H9 (cell line): ENCODE data around the gene HS3ST1. TPM values are rescaled to one million over a fixed set of nuclear protein-coding genes. Genes with fewer than 3 reads are reported as not detected.

Experiments
- DNase-seq: peaks from one replicate; pipeline ENCODE4 v3.0.0-alpha.2; 2017
- H2AFZ ChIP-seq: one replicate; pipeline ENCODE4 v1.6.1; 2013; ENCODE audit warnings: mild to moderate bottlenecking, low read length, control low read depth, moderate library complexity
- H2AK5ac ChIP-seq: 2 replicates; pipeline ENCODE4 v1.6.1; 2013; ENCODE audit warnings: low read length, control low read depth, mixed read lengths; ENCODE audit not compliant: insufficient read length
- H2BK120ac ChIP-seq: one replicate; pipeline ENCODE4 v1.6.1; 2013; ENCODE audit warnings: low read depth, mild to moderate bottlenecking, low read length, control low read depth, inconsistent platforms; ENCODE audit not compliant: poor library complexity, severe bottlenecking
- H2BK12ac ChIP-seq: 2 replicates; pipeline ENCODE4 v1.6.1; 2013; ENCODE audit warnings: low read length, control low read depth, mixed read lengths, low read depth; ENCODE audit not compliant: insufficient read length
- H2BK15ac ChIP-seq: 2 replicates; pipeline ENCODE4 v1.6.1; 2013; ENCODE audit warnings: low read depth, low read length, control low read depth
- H2BK20ac ChIP-seq: one replicate; pipeline ENCODE4 v1.6.1; 2013; ENCODE audit warnings: low read depth, mild to moderate bottlenecking, low read length, control low read depth, inconsistent platforms; ENCODE audit not compliant: poor library complexity, severe bottlenecking
- H2BK5ac ChIP-seq: 2 replicates; pipeline ENCODE4 v1.6.1; 2013; ENCODE audit warnings: low read length, control low read depth, mixed read lengths; ENCODE audit not compliant: insufficient read length
- H3K14ac ChIP-seq: 2 replicates; pipeline ENCODE4 v1.6.1; 2013; ENCODE audit warnings: low read length, control low read depth; ENCODE audit not compliant: insufficient read depth
- H3K18ac ChIP-seq: 2 replicates; pipeline ENCODE4 v1.6.1; 2013; ENCODE audit warnings: low read depth, mild to moderate bottlenecking, mixed read lengths, low read length, control low read depth; ENCODE audit not compliant: insufficient read length
- H3K23ac ChIP-seq: 2 replicates; pipeline ENCODE4 v1.6.1; 2013; ENCODE audit warnings: low read length, control low read depth, mixed read lengths, low read depth; ENCODE audit not compliant: insufficient read length
- H3K23me2 ChIP-seq: 2 replicates; pipeline ENCODE4 v1.6.1; 2013; ENCODE audit warnings: low read depth, mild to moderate bottlenecking, mixed read lengths, low read length, control low read depth; ENCODE audit not compliant: insufficient read length, poor library complexity, severe bottlenecking
- H3K27ac ChIP-seq: 2 replicates; pipeline ENCODE4 v1.5.1; 2013; ENCODE audit warnings: low read length, control low read depth, mixed read lengths, low read depth; ENCODE audit not compliant: insufficient read length
- H3K27me3 ChIP-seq: 2 replicates; pipeline ENCODE4 v1.6.1; 2013; ENCODE audit warnings: low read length, control low read depth, inconsistent platforms; ENCODE audit not compliant: insufficient read depth
- H3K4ac ChIP-seq: 2 replicates; pipeline ENCODE4 v1.6.1; 2013; ENCODE audit warnings: low read depth, mild to moderate bottlenecking, control low read depth, inconsistent platforms, low read length, moderate library complexity
- H3K4me1 ChIP-seq: 2 replicates; pipeline ENCODE4 v1.6.1; 2013; ENCODE audit warnings: low read length, control low read depth, inconsistent platforms; ENCODE audit not compliant: insufficient read depth
- H3K4me2 ChIP-seq: 2 replicates; pipeline ENCODE4 v1.6.1; 2013; ENCODE audit warnings: low read length, control low read depth, mixed read lengths; ENCODE audit not compliant: insufficient read length, insufficient read depth
- H3K56ac ChIP-seq: 2 replicates; pipeline ENCODE4 v1.6.1; 2013; ENCODE audit warnings: low read depth, mild to moderate bottlenecking, mixed read lengths, low read length, control low read depth; ENCODE audit not compliant: insufficient read length
- H3K79me1 ChIP-seq: 2 replicates; pipeline ENCODE4 v1.6.1; 2013; ENCODE audit warnings: low read depth, mild to moderate bottlenecking, moderate library complexity, low read length, control low read depth, inconsistent platforms; ENCODE audit not compliant: insufficient read depth, poor library complexity, severe bottlenecking
- H3K79me2 ChIP-seq: 2 replicates; pipeline ENCODE4 v1.6.1; 2013; ENCODE audit warnings: low read length, control low read depth, inconsistent platforms; ENCODE audit not compliant: insufficient read depth
- H3K9ac ChIP-seq: 2 replicates; pipeline ENCODE4 v1.6.1; 2013; ENCODE audit warnings: low read length, control low read depth, mixed read lengths; ENCODE audit not compliant: insufficient read length; ENCODE audit errors: extremely low read depth
- H3K9me3 ChIP-seq: one replicate; pipeline ENCODE4 v1.6.1; 2013; ENCODE audit warnings: low read depth, low read length, inconsistent platforms; ENCODE audit not compliant: control insufficient read depth
- H3T11ph ChIP-seq: one replicate; pipeline ENCODE4 v1.6.1; 2013; ENCODE audit warnings: mild to moderate bottlenecking, low read length, control low read depth, inconsistent platforms
- H4K20me1 ChIP-seq: one replicate; pipeline ENCODE4 v1.6.1; 2013; ENCODE audit not compliant: control insufficient read depth, insufficient read length, insufficient read depth
- H4K5ac ChIP-seq: 2 replicates; pipeline ENCODE4 v1.6.1; 2013; ENCODE audit warnings: low read depth, mild to moderate bottlenecking, mixed read lengths, low read length, control low read depth; ENCODE audit not compliant: insufficient read length
- H4K8ac ChIP-seq: replicated peaks from 2 replicates; pipeline ENCODE4 v1.6.1; 2013; ENCODE audit warnings: low read length, control low read depth, mixed read lengths, low read depth; ENCODE audit not compliant: insufficient read length
- H4K91ac ChIP-seq: 2 replicates; pipeline ENCODE4 v1.6.1; 2013; ENCODE audit warnings: low read depth, mild to moderate bottlenecking, moderate library complexity, mixed read lengths, low read length, control low read depth; ENCODE audit not compliant: insufficient read length
- H3K27ac Mint-ChIP-seq, 3 experiments: 2 replicates in 2 of 3; 3 replicates in 1 of 3; pipeline ENCODE4 v1.8.0; 2020 to 2021; ENCODE audit warnings: mixed read lengths in 3 of 3, mild to moderate bottlenecking in 1 of 3, moderate library complexity in 1 of 3
- H3K27me3 Mint-ChIP-seq: 2 replicates; pipeline ENCODE4 v1.8.0; 2021; ENCODE audit warnings: low read depth, mild to moderate bottlenecking, moderate library complexity, mixed read lengths
- H3K36me3 Mint-ChIP-seq, 3 experiments: 2 replicates in 2 of 3; 3 replicates in 1 of 3; pipeline ENCODE4 v1.8.0; 2020 to 2021; ENCODE audit warnings: low read depth in 3 of 3, mixed read lengths in 3 of 3; ENCODE audit not compliant: insufficient read depth in 1 of 3
- H3K4me1 Mint-ChIP-seq, 2 experiments: 2 replicates each; pipeline ENCODE4 v1.8.0; 2020; ENCODE audit warnings: mixed read lengths in 2 of 2
- H3K4me3 Mint-ChIP-seq, 2 experiments: 2 replicates in 1 of 2; 3 replicates in 1 of 2; pipeline ENCODE4 v1.8.0; 2020 to 2021; ENCODE audit warnings: mild to moderate bottlenecking in 2 of 2, mixed read lengths in 2 of 2, moderate library complexity in 1 of 2
- H3K9me3 Mint-ChIP-seq, 2 experiments: 2 replicates in 1 of 2; 3 replicates in 1 of 2; pipeline ENCODE4 v1.8.0; 2020; ENCODE audit warnings: mild to moderate bottlenecking in 2 of 2, mixed read lengths in 2 of 2, moderate library complexity in 1 of 2
- WGBS: extraction: QIAGEN DNeasy Blood & Tissue Kit; methylation state at CpG from one replicate; pipeline ENCODE4 v1.1.7; 2013; ENCODE audit warnings: missing lambda C conversion rate, low lambda C conversion rate, mixed read lengths; ENCODE audit not compliant: insufficient read length; ENCODE audit errors: extremely low coverage; 5-methylcytosine and 5-hydroxymethylcytosine counted together
- total RNA-seq: library from RNA; stranded (reverse); gene quantifications from 2 replicates; pipeline ENCODE4 v1.2.1, GENCODE V29; 2021
- TF ChIP-seq, protein P1 (sequence below): fragments of 200-600 bp; sonication (generic); conservative IDR thresholded peaks from 3 replicates; pipeline ENCODE4 v1.8.0; 2021; ENCODE audit warnings: antibody characterized with exemption, mild to moderate bottlenecking

The HS3ST1 gene
- total RNA-seq, 1 experiment from 2014 or later, result 0.04 TPM

DNA sequence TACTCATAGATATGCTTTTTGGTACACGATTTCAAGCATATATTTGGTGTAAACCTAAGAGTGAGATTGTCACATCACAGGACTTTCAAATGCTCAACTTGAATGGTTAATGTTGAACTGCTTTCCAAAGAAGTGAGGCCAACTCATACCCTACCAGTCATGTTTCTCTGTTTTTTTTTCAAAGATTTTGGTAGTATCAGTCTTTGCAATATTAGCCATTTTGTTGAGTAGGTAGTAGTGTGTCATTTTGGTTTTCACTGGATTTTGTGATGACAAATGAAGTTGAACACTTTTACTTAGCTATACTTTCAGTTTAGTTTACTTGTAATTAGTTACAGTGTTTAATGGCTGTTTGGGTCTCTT is 12.5 kb upstream of the HS3ST1 start:
- DNase-seq, result no peak
- H3K79me1 ChIP-seq, result no peaks in the 10 kb centered on the region
- TF ChIP-seq, protein P1, sequence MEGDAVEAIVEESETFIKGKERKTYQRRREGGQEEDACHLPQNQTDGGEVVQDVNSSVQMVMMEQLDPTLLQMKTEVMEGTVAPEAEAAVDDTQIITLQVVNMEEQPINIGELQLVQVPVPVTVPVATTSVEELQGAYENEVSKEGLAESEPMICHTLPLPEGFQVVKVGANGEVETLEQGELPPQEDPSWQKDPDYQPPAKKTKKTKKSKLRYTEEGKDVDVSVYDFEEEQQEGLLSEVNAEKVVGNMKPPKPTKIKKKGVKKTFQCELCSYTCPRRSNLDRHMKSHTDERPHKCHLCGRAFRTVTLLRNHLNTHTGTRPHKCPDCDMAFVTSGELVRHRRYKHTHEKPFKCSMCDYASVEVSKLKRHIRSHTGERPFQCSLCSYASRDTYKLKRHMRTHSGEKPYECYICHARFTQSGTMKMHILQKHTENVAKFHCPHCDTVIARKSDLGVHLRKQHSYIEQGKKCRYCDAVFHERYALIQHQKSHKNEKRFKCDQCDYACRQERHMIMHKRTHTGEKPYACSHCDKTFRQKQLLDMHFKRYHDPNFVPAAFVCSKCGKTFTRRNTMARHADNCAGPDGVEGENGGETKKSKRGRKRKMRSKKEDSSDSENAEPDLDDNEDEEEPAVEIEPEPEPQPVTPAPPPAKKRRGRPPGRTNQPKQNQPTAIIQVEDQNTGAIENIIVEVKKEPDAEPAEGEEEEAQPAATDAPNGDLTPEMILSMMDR, result no peak
- Mint-ChIP-seq H3K4me1 (peaks cover 6 to 7% of the 10 kb centered on the region in 2 experiments), H3K9me3 (no peaks in the 10 kb centered on the region), H3K4me3 (no peak overlapping the region), H3K27ac (no peak overlapping the region), H3K27me3 (no peaks in the 10 kb centered on the region), H3K36me3 (no peaks in the 10 kb centered on the region)
- no peak overlapping the region for H4K8ac ChIP-seq
- no peak overlapping the region for H4K91ac ChIP-seq
- no peaks in the 10 kb centered on the region; the same call in 1 of the 2 replicates for H3K4me1 ChIP-seq
- no peaks in the 10 kb centered on the region for H3K27me3 ChIP-seq
- no peak overlapping the region for H2BK5ac ChIP-seq
- no peak overlapping the region for H3K14ac ChIP-seq
- H3K9me3 ChIP-seq, result no peaks in the 10 kb centered on the region
- no peak overlapping the region for H2BK12ac ChIP-seq
- no peak overlapping the region for H3K23ac ChIP-seq
- no peaks in the 10 kb centered on the region for H4K20me1 ChIP-seq
- H3K23me2 ChIP-seq, result no peaks in the 10 kb centered on the region
- H2AK5ac ChIP-seq, result no peak overlapping the region
- no peak overlapping the region for H3K4ac ChIP-seq
- H4K5ac ChIP-seq, result no peak overlapping the region
- no peak overlapping the region for H3K4me2 ChIP-seq
- no peak overlapping the region for H2BK20ac ChIP-seq
- H3K79me2 ChIP-seq, result no peaks in the 10 kb centered on the region
- no peak overlapping the region for H3T11ph ChIP-seq
- no peak overlapping the region for H2BK15ac ChIP-seq
- no peak overlapping the region for H3K27ac ChIP-seq
- no CpG with 5 or more reads among the region's 1 CpG for WGBS
- no peak overlapping the region for H2AFZ ChIP-seq
- H3K9ac ChIP-seq, result no peak overlapping the region
- H2BK120ac ChIP-seq, result no peak overlapping the region
- no peak overlapping the region for H3K18ac ChIP-seq
- H3K56ac ChIP-seq, result no peak overlapping the region
